ENCODE measurements around the gene UBTD1.
"Not testable (repeated sequence)": the region's sequence is repeated elsewhere in the genome, so short reads cannot be mapped to it uniquely, and the experiment has no call there.

The UBTD1 gene

GRCh38 chr10:97538839-97539238, 40.1 kb downstream of the UBTD1 start:
- no peak for DNase-seq (ENCODE audit: low read depth)

- no peak for DNase-seq (ENCODE audit: low read depth)
Observed at GRCh38 chr10:97539523-97540200, 40.9 kb downstream of the UBTD1 start.

- no peak for DNase-seq (ENCODE audit: low read depth)
Observed at GRCh38 chr10:97540669-97541500, 42.2 kb downstream of the UBTD1 start.

- DNase-seq (ENCODE audit: low read depth): peak; percentile 54
Observed at GRCh38 chr10:97542169-97543024, 43.7 kb downstream of the UBTD1 start.

- DNase-seq (ENCODE audit: low read depth): peak; percentile 54
Observed at GRCh38 chr10:97543025-97543546, 44.4 kb downstream of the UBTD1 start.

- DNase-seq (ENCODE audit: low read depth): no peak
Observed at GRCh38 chr10:97546456-97547270, 47.9 kb downstream of the UBTD1 start.

- DNase-seq (ENCODE audit: low read depth): no peak
Observed at GRCh38 chr10:97547271-97547600, 48.5 kb downstream of the UBTD1 start.

GRCh38 chr10:97547962-97548361, 49.2 kb downstream of the UBTD1 start:
- DNase-seq (ENCODE audit: low read depth): no peak

- DNase-seq (ENCODE audit: low read depth): no peak
Observed at GRCh38 chr10:97548828-97549455, 50.2 kb downstream of the UBTD1 start.

GRCh38 chr10:97549587-97550322, 51.0 kb downstream of the UBTD1 start:
- no peak for DNase-seq (ENCODE audit: low read depth)

- no peak for DNase-seq (ENCODE audit: low read depth)
Observed at GRCh38 chr10:97550336-97551149, 51.8 kb downstream of the UBTD1 start.

- DNase-seq (ENCODE audit: low read depth): no peak
Observed at GRCh38 chr10:97551271-97551670, 52.5 kb downstream of the UBTD1 start.

GRCh38 chr10:97553575-97554031, 54.9 kb downstream of the UBTD1 start:
- peak; percentile 44 for DNase-seq (ENCODE audit: low read depth)

GRCh38 chr10:97554336-97554735, 55.6 kb downstream of the UBTD1 start:
- DNase-seq (ENCODE audit: low read depth): not testable (repeated sequence)

GRCh38 chr10:97555541-97555940, 56.8 kb downstream of the UBTD1 start:
- DNase-seq (ENCODE audit: low read depth): not testable (repeated sequence)

- not testable (repeated sequence) for DNase-seq (ENCODE audit: low read depth)
Observed at GRCh38 chr10:97560731-97561381, 62.1 kb downstream of the UBTD1 start.

GRCh38 chr10:97561386-97562077, 62.8 kb downstream of the UBTD1 start:
- not testable (repeated sequence) for DNase-seq (ENCODE audit: low read depth)

GRCh38 chr10:97562329-97562728, 63.6 kb downstream of the UBTD1 start:
- not testable (repeated sequence) for DNase-seq (ENCODE audit: low read depth)
